GM23248 (cell line): ENCODE data around the gene ELL2. TPM values are rescaled to one million over a fixed set of nuclear protein-coding genes. Genes with fewer than 3 reads are reported as not detected.

Source experiments
- DNase-seq: peaks from one replicate; pipeline ENCODE4 v3.0.0-alpha.2; 2015
- H2AFZ ChIP-seq: fragments of 200-600 bp; sonication (generic); 2 replicates; pipeline ENCODE4 v1.6.1; 2016; ENCODE audit warnings: antibody characterized with exemption
- H3F3A ChIP-seq: fragments of 200-600 bp; sonication (generic); 2 replicates; pipeline ENCODE4 v1.6.1; 2016; ENCODE audit warnings: mild to moderate bottlenecking, antibody characterized with exemption, mixed run types; ENCODE audit not compliant: insufficient read depth
- H3K27ac ChIP-seq: fragments of 200-600 bp; sonication (generic); 2 replicates; pipeline ENCODE4 v1.5.1; 2016; ENCODE audit warnings: mild to moderate bottlenecking
- H3K27me3 ChIP-seq: fragments of 200-600 bp; sonication (generic); replicated peaks from 2 replicates; pipeline ENCODE4 v1.6.1; 2016; ENCODE audit warnings: mild to moderate bottlenecking; ENCODE audit not compliant: insufficient read depth
- H3K36me3 ChIP-seq: fragments of 200-600 bp; sonication (generic); 2 replicates; pipeline ENCODE4 v1.6.1; 2016; ENCODE audit warnings: low read depth, mild to moderate bottlenecking
- H3K4me1 ChIP-seq: fragments of 200-600 bp; sonication (generic); 2 replicates; pipeline ENCODE4 v1.6.1; 2016; ENCODE audit warnings: mild to moderate bottlenecking; ENCODE audit not compliant: insufficient read depth
- H3K4me2 ChIP-seq: fragments of 200-600 bp; sonication (generic); one replicate; pipeline ENCODE4 v1.6.1; 2016; ENCODE audit warnings: mild to moderate bottlenecking; ENCODE audit not compliant: unreplicated experiment
- H3K4me3 ChIP-seq: fragments of 200-600 bp; sonication (generic); 2 replicates; pipeline ENCODE4 v1.5.1; 2016; ENCODE audit warnings: mild to moderate bottlenecking
- H3K79me2 ChIP-seq: fragments of 200-600 bp; sonication (generic); 2 replicates; pipeline ENCODE4 v1.6.1; 2016; ENCODE audit warnings: mild to moderate bottlenecking; ENCODE audit not compliant: insufficient read depth
- H3K9ac ChIP-seq: fragments of 200-600 bp; sonication (generic); 2 replicates; pipeline ENCODE4 v1.6.1; 2016; ENCODE audit warnings: mild to moderate bottlenecking
- H3K9me2 ChIP-seq: fragments of 200-600 bp; sonication (generic); 2 replicates; pipeline ENCODE4 v1.6.1; 2016; ENCODE audit warnings: mixed run types, mild to moderate bottlenecking, moderate library complexity; ENCODE audit not compliant: insufficient read depth
- H3K9me3 ChIP-seq: fragments of 200-600 bp; sonication (generic); one replicate; pipeline ENCODE4 v1.6.1; 2017; ENCODE audit warnings: low read depth
- H4K20me1 ChIP-seq: fragments of 200-600 bp; sonication (generic); 2 replicates; pipeline ENCODE4 v1.6.0; 2016; ENCODE audit not compliant: insufficient read depth
- EZH2 ChIP-seq: fragments of 200-600 bp; sonication (generic); IDR thresholded peaks from 2 replicates; pipeline ENCODE4 v1.6.1; 2018; ENCODE audit warnings: antibody characterized with exemption, mild to moderate bottlenecking; ENCODE audit not compliant: insufficient read depth, poor library complexity, severe bottlenecking
- EZH2phosphoT487 ChIP-seq: fragments of 200-600 bp; sonication (generic); IDR thresholded peaks from 2 replicates; pipeline ENCODE4 v1.6.1; 2018; ENCODE audit warnings: antibody characterized with exemption, moderate library complexity, mild to moderate bottlenecking, low read depth; ENCODE audit not compliant: insufficient read depth
- WGBS, 2 experiments: methylation state at CpG; one replicate each; pipeline ENCODE4 v1.1.6; 2015 to 2017; ENCODE audit warnings: low lambda C conversion rate in 2 of 2, low coverage in 1 of 2; ENCODE audit errors: missing lambda C conversion rate in 2 of 2; 5-methylcytosine and 5-hydroxymethylcytosine counted together
- in situ Hi-C: fragments of 300-500 bp; cut with MboI; formaldehyde crosslinking; loops from 2 replicates; pipeline ENCODE4 v1.15.0; 2020
- polyA plus RNA-seq: library from polyadenylated mRNA; unstranded; fragments of >200 nt; fragmentation: Nextera tagmentation; extraction: Ambion mirVana; gene quantifications from 2 replicates; pipeline ENCODE4 v1.2.1, GENCODE V29; 2016
- total RNA-seq: library from RNA; depleted of rRNA; stranded (reverse); fragments of >200 nt; shearing (Covaris generic); gene quantifications from 2 replicates; pipeline ENCODE4 v1.2.3, GENCODE V29; 2014; rRNA removed

ELL2 gene
- total RNA-seq (228 and 243 TPM in 2 replicates), polyA plus RNA-seq (147 and 159 TPM in 2 replicates)

- Histone ChIP-seq H3K36me3 (peaks cover 28% of the 10 kb centered on the region), H3K79me2 (peaks cover 73% of the 10 kb centered on the region), H3K4me2 (peak within 1 kb of the TSS; percentile 99), H3F3A (peaks cover 55% of the 10 kb centered on the region), H4K20me1 (peaks cover 12% of the 10 kb centered on the region; the same call in 1 of the 2 replicates), H3K27ac (peak within 1 kb of the TSS; percentile 90), H3K9me3 (no peaks in the 10 kb centered on the region), H3K9ac (peak within 1 kb of the TSS; percentile 98), H3K4me3 (peak within 1 kb of the TSS; percentile 97), H3K9me2 (no peaks in the 10 kb centered on the region), H3K27me3 (no peaks in the 10 kb centered on the region), H2AFZ (peak within 1 kb of the TSS; percentile 68), H3K4me1 (peaks cover 10% of the 10 kb centered on the region)
- in situ Hi-C loops: no loop called here
- 6 to 10% methylated on average over 27 to 61 of the region's 63 CpGs for WGBS, 2 experiments
- peak; percentile 99 for DNase-seq
- TF ChIP-seq EZH2 (no peak), EZH2phosphoT487 (no peak)
Measured at GRCh38 chr5:95961617-95962474, at the start of gene ELL2. TSS of gene ELL2 (minus strand) at chr5:95961851. CDS start at chr5:95961721, 130 bp downstream.

- in situ Hi-C loops: no loop called here
- WGBS, 2 experiments: 88 to 92% methylated on average over 3 of the region's 3 CpGs
Measured at GRCh38 chr5:96008987-96009647, 47.5 kb upstream of the ELL2 start.

GRCh38 chr5:96008487-96008886 lies 46.8 kb upstream of the ELL2 start:
- H3K79me2 ChIP-seq: no peaks in the 10 kb centered on the region
- in situ Hi-C loops: no loop called here
- H3K4me3 ChIP-seq: no peak overlapping the region
- no peak overlapping the region for H2AFZ ChIP-seq
- 0 out of 2 replicates have a peak, but pooled peaks cover 6% of the 10 kb centered on the region for H3K4me1 ChIP-seq
- TF ChIP-seq EZH2: no peak
- no peak for TF ChIP-seq EZH2phosphoT487
- H3K36me3 ChIP-seq: no peaks in the 10 kb centered on the region
- H3K27me3 ChIP-seq: no peaks in the 10 kb centered on the region
- no peak overlapping the region for H3K9ac ChIP-seq
- H3K9me2 ChIP-seq: no peaks in the 10 kb centered on the region
- H4K20me1 ChIP-seq: no peaks in the 10 kb centered on the region
- DNase-seq: no peak
- H3K27ac ChIP-seq: no peak overlapping the region
- H3K4me2 ChIP-seq: no peak overlapping the region
- no peaks in the 10 kb centered on the region for H3K9me3 ChIP-seq
- H3F3A ChIP-seq: 0 out of 2 replicates have a peak, but pooled peaks cover 3% of the 10 kb centered on the region
- WGBS, 2 experiments: 93 to 100% methylated on average over 1 of the region's 1 CpG

More at GRCh38 chr5:96008987-96009647, 47.5 kb upstream of the ELL2 start:
- H3K9me3 ChIP-seq: no peaks in the 10 kb centered on the region
- H3K9ac ChIP-seq: no peak overlapping the region
- H3K4me2 ChIP-seq: no peak overlapping the region
- no peak overlapping the region for H2AFZ ChIP-seq
- H3K79me2 ChIP-seq: no peaks in the 10 kb centered on the region
- H3K9me2 ChIP-seq: no peaks in the 10 kb centered on the region
- H3K4me3 ChIP-seq: no peak overlapping the region
- no peaks in the 10 kb centered on the region for H3K36me3 ChIP-seq
- H3K27ac ChIP-seq: no peak overlapping the region
- 0 out of 2 replicates have a peak, but pooled peaks cover 3% of the 10 kb centered on the region for H3F3A ChIP-seq
- no peak for TF ChIP-seq EZH2
- no peak for TF ChIP-seq EZH2phosphoT487
- H4K20me1 ChIP-seq: no peaks in the 10 kb centered on the region
- H3K4me1 ChIP-seq: 0 out of 2 replicates have a peak, but pooled peaks cover 3% of the 10 kb centered on the region
- DNase-seq: peak; percentile 32
- no peaks in the 10 kb centered on the region for H3K27me3 ChIP-seq

GRCh38 chr5:96007051-96007450 lies 45.4 kb upstream of the ELL2 start:
- DNase-seq: no peak
- in situ Hi-C loops: no loop called here
- TF ChIP-seq EZH2 (no peak), EZH2phosphoT487 (no peak)

More at GRCh38 chr5:96007051-96007450, 45.4 kb upstream of the ELL2 start:
- Histone ChIP-seq H3K27me3 (no peaks in the 10 kb centered on the region), H4K20me1 (no peaks in the 10 kb centered on the region), H3K4me2 (no peak overlapping the region), H3K36me3 (no peaks in the 10 kb centered on the region), H3K4me3 (no peak overlapping the region), H3K4me1 (0 out of 2 replicates have a peak, but pooled peaks cover 6% of the 10 kb centered on the region), H3F3A (0 out of 2 replicates have a peak, but pooled peaks cover 3% of the 10 kb centered on the region), H3K9me3 (no peaks in the 10 kb centered on the region), H3K79me2 (no peaks in the 10 kb centered on the region), H3K9ac (no peak overlapping the region), H3K9me2 (no peaks in the 10 kb centered on the region), H3K27ac (no peak overlapping the region), H2AFZ (no peak overlapping the region)
- WGBS, 2 experiments: 44 to 58% methylated on average over 1 of the region's 1 CpG
